Suprapubic skin (tissue), 3 donors: Measurements from ENCODE around the gene HELT.

Experiments
- CTCF ChIP-seq, 2 donors: fragments of 200-600 bp in 1 of 2; fragments of 450-650 bp in 1 of 2; sonication (generic) in 1 of 2; IDR thresholded peaks; one replicate each; pipeline ENCODE4 v1.5.1; 2016 to 2019; ENCODE audit warnings: antibody characterized with exemption in 2 of 2, mild to moderate bottlenecking in 1 of 2, moderate library complexity in 1 of 2
- POLR2AphosphoS5 ChIP-seq, 3 donors: sonication (generic); formaldehyde crosslinking; IDR thresholded peaks; one replicate each; pipeline ENCODE4 v1.6.1; 2017; ENCODE audit warnings: antibody characterized with exemption in 3 of 3

- TF ChIP-seq CTCF (IDR thresholded peaks at IDR 0.05) (no peak), POLR2AphosphoS5 (IDR thresholded peaks at IDR 0.05) (no peak)
These were observed 44.3 kb downstream of the HELT start for GRCh38 chr4:185062606-185063005.
